Stimulated activated naive CD4-positive, alpha-beta T cell (primary cell): ENCODE data around the gene PPY.
A peak's percentile ranks its signal among the peaks of the same experiment; 100 is the strongest.

Experiments used
- DNase-seq, 6 experiments: peaks; one replicate each; lab custom pipeline; 2025; lab: John Stamatoyannopoulos, UW

Gene PPY

GRCh38 chr17:43931062-43931571 lies 11.2 kb downstream of the PPY start:
- no peak for DNase-seq

DNA sequence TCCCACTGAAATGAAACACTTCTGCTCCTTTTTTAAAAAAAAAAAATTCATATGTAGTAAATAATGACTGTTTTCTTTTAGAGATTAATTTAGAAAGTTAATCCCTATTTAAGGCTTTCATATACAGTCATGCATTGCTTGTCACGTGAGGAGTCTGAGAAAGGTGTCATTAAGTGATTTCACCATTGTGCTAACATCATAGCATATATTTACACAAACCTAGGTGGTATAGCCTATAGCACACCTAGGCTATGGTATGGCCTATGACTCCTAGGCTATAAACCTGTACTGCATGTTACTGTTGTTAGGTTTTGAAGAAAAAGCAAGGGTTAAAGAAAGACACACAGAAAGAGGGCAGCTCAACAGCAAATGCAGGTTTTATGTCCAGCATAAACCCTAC lies 13.7 kb downstream of the PPY start:
- DNase-seq = no peak

DNA sequence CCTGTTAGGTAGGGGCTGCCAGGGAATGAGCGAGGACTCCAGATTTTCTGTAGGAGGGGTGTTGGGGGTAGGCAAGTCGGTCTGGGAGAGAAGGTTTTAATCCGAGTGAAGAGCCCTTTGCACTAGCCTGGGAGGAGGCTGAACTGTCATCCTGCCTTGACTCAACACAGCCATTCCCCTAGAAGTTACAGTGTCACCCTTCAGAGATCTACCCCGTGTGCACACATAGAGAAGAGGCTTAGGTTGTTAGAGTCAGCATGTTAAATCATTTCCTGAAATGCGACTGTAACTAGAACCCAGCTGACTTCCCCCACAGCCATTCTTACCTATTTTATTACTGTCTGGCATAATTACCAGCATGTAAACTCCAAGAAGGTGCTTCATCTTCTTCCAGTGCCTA lies 14.3 kb downstream of the PPY start:
- peak in 3 of 6 experiments; percentile 18 to 34 (median 19) for DNase-seq

DNA sequence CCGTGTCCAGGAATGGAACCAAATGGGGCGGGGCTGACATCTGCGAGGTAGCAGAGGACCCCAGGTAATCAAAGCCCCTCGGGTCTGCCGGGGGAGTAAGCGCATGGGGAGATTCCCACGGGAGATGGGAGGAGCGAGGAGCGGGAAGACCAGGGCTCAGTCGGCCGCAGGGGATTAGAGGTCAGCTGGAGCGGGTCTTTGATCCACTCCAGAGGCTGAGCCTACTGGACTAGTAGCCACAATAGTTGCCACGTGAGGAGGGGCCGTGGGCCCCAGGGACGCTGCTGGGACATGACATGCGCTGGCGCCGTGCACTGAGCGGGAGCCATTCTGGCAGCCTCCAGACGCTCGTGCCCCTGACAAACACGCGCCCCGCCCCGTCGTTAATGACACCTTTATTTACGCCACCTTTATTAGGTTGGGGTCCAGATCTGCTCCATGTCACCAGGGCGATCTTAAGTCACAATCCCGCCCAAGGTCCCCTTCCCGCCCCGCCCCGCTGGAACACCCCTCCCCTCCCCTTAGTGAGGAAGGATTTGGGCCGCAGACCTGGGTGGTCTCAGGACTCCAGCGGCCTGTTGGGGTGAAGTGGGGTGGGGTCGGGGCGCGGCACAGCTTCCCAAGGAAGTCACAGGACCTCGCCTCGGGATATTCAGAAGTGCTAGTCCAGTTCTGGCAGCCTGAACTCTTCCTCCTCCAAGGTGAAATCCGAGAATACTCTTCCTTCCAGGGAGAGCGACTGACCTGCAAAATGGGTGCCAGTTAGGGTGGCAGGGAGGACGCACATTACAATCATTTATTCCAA lies 15.0 kb downstream of the PPY start:
- peak in 1 of 6 experiments; percentile 17 for DNase-seq

- no peak for DNase-seq
Measured at GRCh38 chr17:43924558-43924957, 17.7 kb downstream of the PPY start.

DNA sequence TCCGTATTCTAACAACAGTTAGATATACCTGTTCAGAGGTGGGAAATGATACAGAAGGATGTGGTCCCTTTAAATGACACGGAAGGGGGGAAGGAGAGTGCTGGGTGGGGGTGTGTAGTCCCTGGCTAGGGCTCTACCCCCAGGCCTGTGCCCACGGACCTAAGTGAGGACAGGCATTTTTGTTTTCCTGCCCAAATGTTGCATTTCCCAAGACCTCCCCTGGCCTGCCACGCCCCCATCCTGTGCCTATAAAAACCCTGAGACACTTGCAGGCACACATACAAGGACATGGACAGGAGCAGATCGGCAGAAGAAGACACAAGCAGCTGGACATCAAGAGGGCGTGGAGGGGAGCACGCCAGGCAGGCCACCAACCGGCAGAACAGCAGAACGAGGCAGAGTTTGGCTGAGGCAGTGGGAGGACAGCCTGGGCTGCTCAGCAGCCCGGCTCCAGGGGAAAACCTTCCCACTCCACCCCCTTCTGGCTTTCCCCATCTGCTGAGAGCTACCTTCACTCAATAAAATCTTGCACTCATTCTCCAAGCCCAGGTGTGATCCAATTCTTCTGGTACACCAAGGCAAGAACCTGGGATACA lies 21.7 kb downstream of the PPY start:
- DNase-seq = no peak

DNA sequence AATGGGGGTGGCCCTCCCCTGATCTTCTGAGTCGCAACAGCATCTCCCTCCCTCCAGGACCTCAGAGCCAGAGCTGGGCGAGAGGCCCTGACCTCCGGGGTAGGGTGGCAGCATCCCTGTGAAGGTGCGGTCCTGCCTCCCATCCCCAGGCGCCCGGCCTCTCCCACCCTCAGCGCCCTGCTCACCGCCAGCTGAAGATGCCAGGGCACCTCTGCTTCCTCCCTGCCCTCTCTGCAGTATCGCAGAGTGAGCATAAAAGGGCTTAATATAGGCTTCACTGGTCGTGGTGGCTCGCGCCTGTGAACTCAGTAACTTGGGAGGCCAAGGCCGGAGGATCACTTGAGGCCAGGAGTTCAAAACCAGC lies 24.3 kb downstream of the PPY start:
- DNase-seq = no peak

- DNase-seq = peak; percentile 19 to 71 (median 38)
Measured at GRCh38 chr17:43917348-43918025, 24.8 kb downstream of the PPY start.

GRCh38 chr17:43917016-43917347 lies 25.3 kb downstream of the PPY start:
- DNase-seq = no peak

- DNase-seq = no peak
Measured at GRCh38 chr17:43916385-43916784, 25.9 kb downstream of the PPY start.

DNA sequence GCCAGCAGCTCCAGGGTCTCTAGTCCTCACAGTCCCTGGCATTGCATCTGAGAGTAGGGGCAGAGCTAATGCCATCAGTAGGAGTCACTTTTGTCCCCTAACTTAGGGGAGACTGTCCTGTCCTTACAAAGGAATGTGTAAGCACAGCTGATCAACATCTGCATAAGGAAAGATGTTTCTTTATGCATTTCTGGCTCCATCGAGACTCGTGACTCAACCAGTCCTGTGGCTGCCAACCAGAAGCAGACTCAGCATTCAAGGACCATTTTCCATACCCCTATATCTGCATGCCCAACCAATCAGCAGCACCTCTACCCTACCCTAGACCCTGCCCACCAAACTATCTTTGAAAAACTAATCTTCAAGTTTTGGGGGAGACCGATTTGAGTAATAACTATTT lies 26.7 kb downstream of the PPY start:
- DNase-seq = no peak

DNA sequence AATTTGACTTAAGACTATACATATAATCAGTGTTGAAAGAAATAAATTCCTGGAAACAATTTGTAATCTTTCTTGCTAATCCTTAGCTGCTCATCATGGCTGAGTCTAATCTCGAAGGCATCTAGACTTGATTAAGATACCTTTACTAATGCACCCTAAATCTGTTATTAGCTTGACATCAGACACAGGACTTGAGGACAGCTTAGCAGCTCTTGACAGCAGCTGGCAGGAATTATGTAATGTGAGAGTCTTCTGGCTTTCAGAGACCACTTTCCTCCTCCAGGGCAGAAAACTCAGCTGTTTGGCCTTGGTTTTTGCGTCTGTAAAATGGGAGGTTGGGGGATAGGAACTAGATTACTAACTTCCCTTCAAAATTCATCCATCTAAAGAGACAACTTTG lies 27.8 kb downstream of the PPY start:
- DNase-seq = no peak

DNA sequence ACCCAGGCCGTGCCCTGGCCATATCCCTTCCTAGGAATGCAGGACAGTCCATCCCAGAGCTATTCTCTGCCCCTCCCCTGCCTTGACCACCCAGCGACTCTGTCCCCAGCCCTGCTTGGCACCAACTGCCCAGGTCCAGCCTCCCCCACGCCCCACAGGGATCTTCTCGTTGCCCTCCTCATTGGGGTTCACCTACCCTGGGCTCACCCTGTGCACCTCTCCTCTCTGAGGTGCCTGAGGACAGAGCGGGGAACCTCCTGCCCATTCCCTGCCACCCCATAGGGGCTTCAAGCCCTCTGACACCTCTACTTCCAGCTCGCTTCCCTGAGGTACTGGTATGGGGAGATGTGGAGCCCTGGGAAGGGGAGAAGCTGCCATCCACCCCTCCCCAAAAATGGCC lies 28.7 kb downstream of the PPY start:
- no peak for DNase-seq

GRCh38 chr17:43912635-43913304 lies 29.5 kb downstream of the PPY start:
- DNase-seq = no peak

DNA sequence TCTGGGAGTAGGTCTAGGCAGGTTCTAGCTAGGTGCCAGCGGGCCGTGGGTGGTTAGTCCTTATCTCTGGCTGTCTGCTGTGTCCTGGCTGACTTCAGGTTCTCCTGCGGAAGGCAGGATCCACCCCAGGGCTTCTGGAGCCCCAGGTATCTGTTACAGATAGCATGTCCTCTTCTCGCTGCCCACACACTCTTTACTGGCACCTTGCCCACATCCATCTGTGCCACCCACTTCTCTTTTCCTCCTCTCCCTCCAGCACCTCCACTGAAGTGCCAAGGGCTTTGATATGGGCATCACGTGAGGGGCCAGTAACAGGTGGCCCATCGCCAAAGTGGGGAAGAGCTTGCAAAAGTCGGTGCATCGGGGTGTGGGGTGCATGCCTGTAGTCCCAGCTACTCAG lies 30.4 kb downstream of the PPY start:
- no peak for DNase-seq

GRCh38 chr17:43909537-43910231 lies 32.6 kb downstream of the PPY start:
- DNase-seq = no peak

DNA sequence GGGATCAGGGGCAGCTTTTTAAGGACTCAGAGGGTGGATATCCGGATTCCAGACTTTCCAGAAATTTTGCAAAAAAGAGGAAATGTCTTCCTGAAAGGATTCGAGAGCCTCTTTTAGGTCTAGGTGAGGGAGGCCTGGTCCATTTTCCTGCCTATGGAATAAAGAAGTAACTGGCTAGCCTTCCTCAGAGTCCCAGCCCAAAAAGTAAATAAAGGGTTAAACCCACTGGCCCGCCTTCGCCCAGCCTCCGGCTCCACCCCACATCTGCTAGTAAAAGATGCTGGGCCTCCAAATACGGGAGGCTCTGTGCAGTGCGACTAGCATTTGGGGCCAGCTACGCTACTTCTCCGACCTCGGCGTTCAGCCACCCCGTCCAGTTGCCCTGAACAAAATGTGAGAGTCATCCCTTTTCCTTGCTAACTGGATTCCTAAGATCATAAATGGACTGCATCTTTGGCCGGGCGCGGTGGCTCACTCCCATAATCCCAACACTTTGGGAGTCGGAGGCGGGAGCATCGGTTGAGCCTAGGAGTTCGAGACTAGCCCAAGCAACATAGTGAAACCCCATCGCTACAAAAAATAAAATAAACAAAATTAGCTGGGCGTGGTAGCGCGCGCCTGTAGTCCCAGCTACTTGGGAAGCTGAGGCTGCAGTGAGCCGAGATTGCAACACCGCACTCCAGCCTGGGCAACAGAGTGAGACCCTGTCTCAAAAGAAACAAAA lies 34.1 kb downstream of the PPY start:
- DNase-seq = peak; percentile 22 to 66 (median 51)

DNA sequence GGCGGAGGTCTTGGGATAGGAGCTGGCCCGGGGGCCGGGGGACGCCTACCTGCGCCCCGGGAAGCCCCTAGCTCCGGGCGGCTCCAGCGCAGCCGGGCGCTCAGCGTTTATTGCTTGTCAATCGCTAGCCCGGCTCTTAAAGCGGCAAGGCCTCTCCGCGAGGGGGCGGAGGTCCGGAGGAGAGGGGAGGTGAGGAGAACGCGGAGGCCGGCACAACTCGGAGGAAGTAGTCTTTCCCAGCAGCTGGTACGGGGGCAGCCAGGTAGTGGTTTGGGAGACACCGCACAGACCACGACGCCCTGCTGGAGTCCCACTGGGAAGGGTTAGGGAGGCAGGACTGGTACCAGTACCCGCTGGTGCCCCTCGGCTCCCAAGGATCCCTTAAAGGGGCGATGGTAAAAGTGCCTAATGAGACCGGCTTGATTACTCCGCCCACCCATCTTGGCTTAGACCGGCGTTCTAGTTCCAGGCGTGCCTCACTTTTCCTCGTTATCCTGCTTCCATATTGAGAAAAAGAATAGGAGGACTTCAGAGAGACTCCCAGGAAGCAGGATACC lies 34.8 kb downstream of the PPY start, which contains the start of gene MPP2:
Gene MPP2, minus strand, starts transcription at position 112 of the 557 bp plus-strand sequence. CDS start 3,076 bp downstream, outside the sequence.
- DNase-seq = peak; percentile 50 to 81 (median 62)

DNA sequence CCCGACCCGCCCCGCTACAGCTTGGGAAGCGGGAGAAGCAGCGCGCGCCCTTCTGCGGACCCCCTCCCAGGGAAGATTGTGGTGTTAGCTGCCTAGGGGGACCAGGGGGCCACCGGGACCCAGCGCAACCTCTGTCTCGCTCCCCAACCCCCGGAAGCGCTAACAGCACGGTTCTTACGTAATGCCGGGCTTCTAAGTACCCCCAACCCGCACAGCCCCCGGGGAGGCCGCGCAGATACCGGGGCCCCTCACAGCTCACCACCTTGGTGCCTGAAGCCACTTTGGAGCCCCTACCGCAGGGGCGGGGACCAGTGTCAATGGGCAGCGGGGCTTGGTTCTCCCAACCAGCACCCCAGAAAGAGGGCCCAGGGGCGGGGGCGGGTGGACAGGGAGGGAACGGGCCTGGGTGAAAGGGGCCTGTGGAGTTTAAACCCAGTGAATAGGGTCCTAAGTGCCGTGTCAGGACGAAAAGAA lies 35.3 kb downstream of the PPY start:
- DNase-seq = peak; percentile 14 to 62 (median 39)

- peak; percentile 16 to 55 (median 39) for DNase-seq
Measured at GRCh38 chr17:43905985-43906852, 36.1 kb downstream of the PPY start.
